H1 (cell line): ENCODE results near the gene ANKS1B. TPM values are rescaled to one million over a fixed set of nuclear protein-coding genes. Genes with fewer than 3 reads are reported as not detected.

Experiments used
- CEBPB ChIP-seq: IDR thresholded peaks from 2 replicates; pipeline ENCODE4 v1.6.1; 2012; ENCODE audit warnings: low read depth, low read length
- CTBP2 ChIP-seq: IDR thresholded peaks from 2 replicates; pipeline ENCODE4 v1.7.0; 2011; ENCODE audit warnings: borderline replicate concordance, mild to moderate bottlenecking, moderate library complexity, mixed read lengths, low read length; ENCODE audit not compliant: insufficient read depth, insufficient read length
- GTF2F1 ChIP-seq: IDR thresholded peaks from 2 replicates; pipeline ENCODE4 v1.6.1; 2012; ENCODE audit warnings: low read depth, low read length, improper control_type of control experiment, borderline replicate concordance
- RFX5 ChIP-seq: IDR thresholded peaks from 2 replicates; pipeline ENCODE4 v1.6.1; 2011; ENCODE audit warnings: low read depth, low read length, improper control_type of control experiment, borderline replicate concordance
- RXRA ChIP-seq: IDR thresholded peaks from 2 replicates; pipeline ENCODE4 v1.6.1; 2011; ENCODE audit warnings: low read depth, mild to moderate bottlenecking, low read length, moderate library complexity; ENCODE audit not compliant: insufficient read depth
- SIX5 ChIP-seq: IDR thresholded peaks from 2 replicates; pipeline ENCODE4 v1.6.1; 2011; ENCODE audit warnings: mild to moderate bottlenecking, low read depth, low read length
- SP2 ChIP-seq: IDR thresholded peaks from 2 replicates; pipeline ENCODE4 v1.6.1; 2012; ENCODE audit warnings: mild to moderate bottlenecking, low read length, inconsistent platforms
- SP4 ChIP-seq: IDR thresholded peaks from 2 replicates; pipeline ENCODE4 v1.6.1; 2012; ENCODE audit warnings: low read length, inconsistent platforms
- SUZ12 ChIP-seq: fragments of 200-600 bp; sonication (generic); IDR thresholded peaks from 2 replicates; pipeline ENCODE4 v1.6.1; 2012; ENCODE audit warnings: mild to moderate bottlenecking, inconsistent platforms, low read length, moderate library complexity, mixed read lengths
- polyA plus RNA-seq, 7 experiments: library from polyadenylated mRNA; depleted of rRNA in 3 of 7; stranded (reverse) in 5 of 7; unstranded in 2 of 7; fragments of >200 nt in 5 of 7; fragments of 200-250 nt in 2 of 7; gene quantifications; 1 replicate in 5 of 7; 2 replicates in 1 of 7; 4 replicates in 1 of 7; pipeline versions ENCODE4 v1.2.1 to v1.2.3, GENCODE V29; 2011 to 2013; ENCODE audit warnings: missing spikeins in 2 of 7, mixed read lengths in 2 of 7
- total RNA-seq: library from RNA; stranded (reverse); fragmentation: NEBNext Ultra II Directional; extraction: Animal tissue kit (Norgen Biotek cat#: 25700); gene quantifications from 2 replicates; pipeline ENCODE4 v1.2.1, GENCODE V29; 2021
- TF ChIP-seq, protein P1 (sequence below): fragments of 300-600 bp; sonication (generic); IDR thresholded peaks from 2 replicates; pipeline ENCODE4 v1.7.1; 2012; ENCODE audit warnings: low read length, moderate library complexity, mild to moderate bottlenecking, inconsistent platforms; ENCODE audit not compliant: insufficient replicate concordance
- TF ChIP-seq, protein P2 (sequence below): IDR thresholded peaks from 2 replicates; pipeline ENCODE4 v1.6.1; 2012; ENCODE audit warnings: inconsistent platforms

ANKS1B gene
- total and polyA plus RNA-seq, 2 of the 8 experiments (the other 6 are each of a cell fraction or from before 2014, with no cell fraction given) = 2.7 to 6.1 TPM

DNA sequence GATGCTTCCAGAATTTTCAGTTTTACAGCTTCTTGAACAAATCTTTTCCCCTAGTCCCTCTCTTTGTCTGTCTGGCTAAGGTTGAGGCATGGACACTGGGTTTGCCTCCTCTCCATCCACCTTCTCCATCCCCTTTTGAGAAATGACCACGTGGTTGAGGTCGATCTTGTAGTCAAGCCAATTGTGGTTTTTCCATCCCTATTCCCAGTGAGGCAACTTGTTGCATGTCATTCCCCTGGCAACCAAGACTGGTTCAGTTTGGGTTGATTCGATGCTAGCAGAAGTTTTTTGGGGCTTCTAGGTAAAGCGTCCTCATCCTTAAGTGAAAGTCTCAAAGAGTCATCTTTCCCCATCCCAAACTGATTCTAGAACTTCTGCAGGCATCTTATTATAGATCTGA is 1038.9 kb downstream of the ANKS1B start (continued):
- TF ChIP-seq, protein P1, sequence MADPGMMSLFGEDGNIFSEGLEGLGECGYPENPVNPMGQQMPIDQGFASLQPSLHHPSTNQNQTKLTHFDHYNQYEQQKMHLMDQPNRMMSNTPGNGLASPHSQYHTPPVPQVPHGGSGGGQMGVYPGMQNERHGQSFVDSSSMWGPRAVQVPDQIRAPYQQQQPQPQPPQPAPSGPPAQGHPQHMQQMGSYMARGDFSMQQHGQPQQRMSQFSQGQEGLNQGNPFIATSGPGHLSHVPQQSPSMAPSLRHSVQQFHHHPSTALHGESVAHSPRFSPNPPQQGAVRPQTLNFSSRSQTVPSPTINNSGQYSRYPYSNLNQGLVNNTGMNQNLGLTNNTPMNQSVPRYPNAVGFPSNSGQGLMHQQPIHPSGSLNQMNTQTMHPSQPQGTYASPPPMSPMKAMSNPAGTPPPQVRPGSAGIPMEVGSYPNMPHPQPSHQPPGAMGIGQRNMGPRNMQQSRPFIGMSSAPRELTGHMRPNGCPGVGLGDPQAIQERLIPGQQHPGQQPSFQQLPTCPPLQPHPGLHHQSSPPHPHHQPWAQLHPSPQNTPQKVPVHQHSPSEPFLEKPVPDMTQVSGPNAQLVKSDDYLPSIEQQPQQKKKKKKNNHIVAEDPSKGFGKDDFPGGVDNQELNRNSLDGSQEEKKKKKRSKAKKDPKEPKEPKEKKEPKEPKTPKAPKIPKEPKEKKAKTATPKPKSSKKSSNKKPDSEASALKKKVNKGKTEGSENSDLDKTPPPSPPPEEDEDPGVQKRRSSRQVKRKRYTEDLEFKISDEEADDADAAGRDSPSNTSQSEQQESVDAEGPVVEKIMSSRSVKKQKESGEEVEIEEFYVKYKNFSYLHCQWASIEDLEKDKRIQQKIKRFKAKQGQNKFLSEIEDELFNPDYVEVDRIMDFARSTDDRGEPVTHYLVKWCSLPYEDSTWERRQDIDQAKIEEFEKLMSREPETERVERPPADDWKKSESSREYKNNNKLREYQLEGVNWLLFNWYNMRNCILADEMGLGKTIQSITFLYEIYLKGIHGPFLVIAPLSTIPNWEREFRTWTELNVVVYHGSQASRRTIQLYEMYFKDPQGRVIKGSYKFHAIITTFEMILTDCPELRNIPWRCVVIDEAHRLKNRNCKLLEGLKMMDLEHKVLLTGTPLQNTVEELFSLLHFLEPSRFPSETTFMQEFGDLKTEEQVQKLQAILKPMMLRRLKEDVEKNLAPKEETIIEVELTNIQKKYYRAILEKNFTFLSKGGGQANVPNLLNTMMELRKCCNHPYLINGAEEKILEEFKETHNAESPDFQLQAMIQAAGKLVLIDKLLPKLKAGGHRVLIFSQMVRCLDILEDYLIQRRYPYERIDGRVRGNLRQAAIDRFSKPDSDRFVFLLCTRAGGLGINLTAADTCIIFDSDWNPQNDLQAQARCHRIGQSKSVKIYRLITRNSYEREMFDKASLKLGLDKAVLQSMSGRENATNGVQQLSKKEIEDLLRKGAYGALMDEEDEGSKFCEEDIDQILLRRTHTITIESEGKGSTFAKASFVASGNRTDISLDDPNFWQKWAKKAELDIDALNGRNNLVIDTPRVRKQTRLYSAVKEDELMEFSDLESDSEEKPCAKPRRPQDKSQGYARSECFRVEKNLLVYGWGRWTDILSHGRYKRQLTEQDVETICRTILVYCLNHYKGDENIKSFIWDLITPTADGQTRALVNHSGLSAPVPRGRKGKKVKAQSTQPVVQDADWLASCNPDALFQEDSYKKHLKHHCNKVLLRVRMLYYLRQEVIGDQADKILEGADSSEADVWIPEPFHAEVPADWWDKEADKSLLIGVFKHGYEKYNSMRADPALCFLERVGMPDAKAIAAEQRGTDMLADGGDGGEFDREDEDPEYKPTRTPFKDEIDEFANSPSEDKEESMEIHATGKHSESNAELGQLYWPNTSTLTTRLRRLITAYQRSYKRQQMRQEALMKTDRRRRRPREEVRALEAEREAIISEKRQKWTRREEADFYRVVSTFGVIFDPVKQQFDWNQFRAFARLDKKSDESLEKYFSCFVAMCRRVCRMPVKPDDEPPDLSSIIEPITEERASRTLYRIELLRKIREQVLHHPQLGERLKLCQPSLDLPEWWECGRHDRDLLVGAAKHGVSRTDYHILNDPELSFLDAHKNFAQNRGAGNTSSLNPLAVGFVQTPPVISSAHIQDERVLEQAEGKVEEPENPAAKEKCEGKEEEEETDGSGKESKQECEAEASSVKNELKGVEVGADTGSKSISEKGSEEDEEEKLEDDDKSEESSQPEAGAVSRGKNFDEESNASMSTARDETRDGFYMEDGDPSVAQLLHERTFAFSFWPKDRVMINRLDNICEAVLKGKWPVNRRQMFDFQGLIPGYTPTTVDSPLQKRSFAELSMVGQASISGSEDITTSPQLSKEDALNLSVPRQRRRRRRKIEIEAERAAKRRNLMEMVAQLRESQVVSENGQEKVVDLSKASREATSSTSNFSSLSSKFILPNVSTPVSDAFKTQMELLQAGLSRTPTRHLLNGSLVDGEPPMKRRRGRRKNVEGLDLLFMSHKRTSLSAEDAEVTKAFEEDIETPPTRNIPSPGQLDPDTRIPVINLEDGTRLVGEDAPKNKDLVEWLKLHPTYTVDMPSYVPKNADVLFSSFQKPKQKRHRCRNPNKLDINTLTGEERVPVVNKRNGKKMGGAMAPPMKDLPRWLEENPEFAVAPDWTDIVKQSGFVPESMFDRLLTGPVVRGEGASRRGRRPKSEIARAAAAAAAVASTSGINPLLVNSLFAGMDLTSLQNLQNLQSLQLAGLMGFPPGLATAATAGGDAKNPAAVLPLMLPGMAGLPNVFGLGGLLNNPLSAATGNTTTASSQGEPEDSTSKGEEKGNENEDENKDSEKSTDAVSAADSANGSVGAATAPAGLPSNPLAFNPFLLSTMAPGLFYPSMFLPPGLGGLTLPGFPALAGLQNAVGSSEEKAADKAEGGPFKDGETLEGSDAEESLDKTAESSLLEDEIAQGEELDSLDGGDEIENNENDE = no peak
- no peak for TF ChIP-seq RXRA
- TF ChIP-seq, protein P2, sequence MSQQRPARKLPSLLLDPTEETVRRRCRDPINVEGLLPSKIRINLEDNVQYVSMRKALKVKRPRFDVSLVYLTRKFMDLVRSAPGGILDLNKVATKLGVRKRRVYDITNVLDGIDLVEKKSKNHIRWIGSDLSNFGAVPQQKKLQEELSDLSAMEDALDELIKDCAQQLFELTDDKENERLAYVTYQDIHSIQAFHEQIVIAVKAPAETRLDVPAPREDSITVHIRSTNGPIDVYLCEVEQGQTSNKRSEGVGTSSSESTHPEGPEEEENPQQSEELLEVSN = no peak
- TF ChIP-seq SP2 = no peak
- no peak for TF ChIP-seq RFX5
- no peak for TF ChIP-seq CTBP2
- TF ChIP-seq SP4 = no peak
- TF ChIP-seq SIX5 = no peak
- TF ChIP-seq GTF2F1 = no peak
- TF ChIP-seq CEBPB = no peak
- no peak for TF ChIP-seq SUZ12
- TF ChIP-seq, all 59 proteins: peak for 0
